HEK293 (cell line): ENCODE measurements around the gene CASP8AP2.

Experiments
- ZNF140 ChIP-seq: fragments of 450-650 bp; formaldehyde crosslinking; IDR thresholded peaks from 2 replicates; pipeline ENCODE4 v1.5.1; 2016; ENCODE audit warnings: missing biosample characterization, missing genetic modification characterization
- ZNF404 ChIP-seq: fragments of 450-650 bp; formaldehyde crosslinking; IDR thresholded peaks from 2 replicates; pipeline ENCODE4 v1.5.1; 2017; ENCODE audit warnings: missing biosample characterization, missing genetic modification characterization

- TF ChIP-seq ZNF140 (tag by site-specific recombination) (no peak), ZNF404 (tag by site-specific recombination) (no peak)
Measured at GRCh38 chr6:89862273-89862672, 32.6 kb downstream of the CASP8AP2 start.
